Fibroblast of lung (primary cell): Measurements from ENCODE around the gene WDSUB1. TPM values are rescaled to one million over a fixed set of nuclear protein-coding genes. Genes with fewer than 3 reads are reported as not detected.

ENCODE experiments used
- DNase-seq, 2 donors: peaks; one replicate each; pipeline versions ENCODE4 v3.0.0 to v3.0.0-alpha.2; 2010; ENCODE audit warnings: low read depth in 2 of 2
- H2AFZ ChIP-seq: 2 replicates; pipeline ENCODE4 v1.5.1; 2012; ENCODE audit warnings: low read length, control low read depth, inconsistent platforms
- H3K27ac ChIP-seq: 2 replicates; pipeline ENCODE4 v1.5.1; 2011; ENCODE audit warnings: low read length, control low read depth; ENCODE audit not compliant: insufficient read depth
- H3K27me3 ChIP-seq: 2 replicates; pipeline ENCODE4 v1.5.1; 2011; ENCODE audit warnings: mild to moderate bottlenecking, low read length; ENCODE audit not compliant: control insufficient read depth, insufficient read depth
- H3K36me3 ChIP-seq: 2 replicates; pipeline ENCODE4 v1.5.1; 2011; ENCODE audit warnings: low read length; ENCODE audit not compliant: control insufficient read depth, insufficient read depth
- H3K4me1 ChIP-seq: 2 replicates; pipeline ENCODE4 v1.5.1; 2011; ENCODE audit warnings: low read length; ENCODE audit not compliant: control insufficient read depth, insufficient read depth; ENCODE audit errors: extremely low read depth
- H3K4me2 ChIP-seq: 2 replicates; pipeline ENCODE4 v1.5.1; 2011; ENCODE audit warnings: low read length, control low read depth; ENCODE audit not compliant: insufficient read depth; ENCODE audit errors: extremely low read depth
- H3K4me3 ChIP-seq, 4 experiments: fragments of 200-600 bp in 1 of 4; sonication (generic) in 1 of 4; replicated peaks in 1 of 4; 2 replicates each; pipeline ENCODE4 v1.5.1; 2011 to 2016; ENCODE audit warnings: low read length in 4 of 4, low read depth in 3 of 4, mild to moderate bottlenecking in 3 of 4, control low read depth in 2 of 4, inconsistent platforms in 1 of 4, mixed read lengths in 1 of 4; ENCODE audit not compliant: insufficient read depth in 1 of 4; ENCODE audit errors: control extremely low read depth in 1 of 4
- H3K79me2 ChIP-seq: 2 replicates; pipeline ENCODE4 v1.5.1; 2012; ENCODE audit warnings: mild to moderate bottlenecking, low read length, inconsistent platforms; ENCODE audit not compliant: control insufficient read depth, insufficient read depth
- H3K9ac ChIP-seq: 2 replicates; pipeline ENCODE4 v1.5.1; 2011; ENCODE audit warnings: mild to moderate bottlenecking, low read length, control low read depth; ENCODE audit not compliant: insufficient read depth
- H3K9me3 ChIP-seq: 2 replicates; pipeline ENCODE4 v1.5.1; 2012; ENCODE audit warnings: low read depth, low read length; ENCODE audit not compliant: control insufficient read depth, insufficient read depth
- H4K20me1 ChIP-seq: 2 replicates; pipeline ENCODE4 v1.5.1; 2011; ENCODE audit warnings: low read length; ENCODE audit not compliant: control insufficient read depth, insufficient read depth; ENCODE audit errors: extremely low read depth
- CTCF ChIP-seq, 2 donors: IDR thresholded peaks in 1 of 2; conservative IDR thresholded peaks in 1 of 2; 1 replicate in 1 of 2; 2 replicates in 1 of 2; pipeline ENCODE4 v1.5.1; 2011 to 2012; ENCODE audit warnings: low read length in 2 of 2, control low read depth in 1 of 2, inconsistent platforms in 1 of 2, low read depth in 1 of 2, mild to moderate bottlenecking in 1 of 2
- EZH2 ChIP-seq: IDR thresholded peaks from 2 replicates; pipeline ENCODE4 v1.5.1; 2012; ENCODE audit warnings: low read length, control low read depth, mild to moderate bottlenecking; ENCODE audit errors: missing control alignments
- polyA plus RNA-seq, 2 donors: library from polyadenylated mRNA; depleted of rRNA in 1 of 2; stranded (reverse) in 1 of 2; unstranded in 1 of 2; fragments of >200 nt; gene quantifications; 2 replicates each; pipeline ENCODE4 v1.2.1, GENCODE V29; 2011 to 2012; ENCODE audit warnings: missing spikeins in 1 of 2
- total RNA-seq: library from RNA; depleted of rRNA; stranded (reverse); fragments of >200 nt; gene quantifications from 2 replicates; pipeline ENCODE4 v1.2.1, GENCODE V29; 2014

The WDSUB1 gene
- total and polyA plus RNA-seq, 2 donors (not counting 1 experiment from before 2014, with no cell fraction given), result 7.5 to 18.3 TPM

- no peak overlapping the region for H3K4me2 ChIP-seq
- H3K4me1 ChIP-seq, result no peaks in the 10 kb centered on the region
- no peak overlapping the region for H3K4me3 ChIP-seq
- peaks cover 2% of the 10 kb centered on the region for H3K36me3 ChIP-seq
- no peak overlapping the region for H2AFZ ChIP-seq
- no peaks in the 10 kb centered on the region for H3K27me3 ChIP-seq
- H3K27ac ChIP-seq, result no peak overlapping the region
- H3K9me3 ChIP-seq, result no peaks in the 10 kb centered on the region
- no peaks in the 10 kb centered on the region for H4K20me1 ChIP-seq
- no peaks in the 10 kb centered on the region for H3K79me2 ChIP-seq
- H3K9ac ChIP-seq, result no peak overlapping the region
- TF ChIP-seq EZH2 (no peak), CTCF (conservative IDR thresholded peaks at IDR 0.05 in 1 of 2, IDR thresholded peaks at IDR 0.05 in 1 of 2; ENCODE audit: low read depth in 1 of 2, low read length in 2 of 2) (no peak)
- DNase-seq, result peak; percentile 14 to 78
These were observed 30.3 kb downstream of the WDSUB1 start for GRCh38 chr2:159256159-159256558.

GRCh38 chr2:159252905-159253304, 33.6 kb downstream of the WDSUB1 start:
- H3K27me3 ChIP-seq, result no peaks in the 10 kb centered on the region
- H3K79me2 ChIP-seq, result no peaks in the 10 kb centered on the region
- no peaks in the 10 kb centered on the region for H3K9me3 ChIP-seq
- no peak overlapping the region for H3K27ac ChIP-seq
- no peaks in the 10 kb centered on the region for H3K36me3 ChIP-seq
- no peaks in the 10 kb centered on the region for H3K4me1 ChIP-seq
- DNase-seq, result no peak
- no peak overlapping the region for H2AFZ ChIP-seq
- H3K4me2 ChIP-seq, result no peak overlapping the region
- H4K20me1 ChIP-seq, result no peaks in the 10 kb centered on the region
- no peak overlapping the region for H3K4me3 ChIP-seq
- H3K9ac ChIP-seq, result no peak overlapping the region
- TF ChIP-seq CTCF (conservative IDR thresholded peaks at IDR 0.05 in 1 of 2, IDR thresholded peaks at IDR 0.05 in 1 of 2; ENCODE audit: low read depth in 1 of 2, low read length in 2 of 2) (no peak), EZH2 (no peak)

- Histone ChIP-seq H3K27me3 (no peaks in the 10 kb centered on the region), H3K9ac (no peak overlapping the region), H4K20me1 (no peaks in the 10 kb centered on the region), H3K27ac (no peak overlapping the region), H3K36me3 (no peaks in the 10 kb centered on the region), H3K79me2 (no peaks in the 10 kb centered on the region), H3K4me1 (no peaks in the 10 kb centered on the region), H3K9me3 (no peaks in the 10 kb centered on the region), H3K4me2 (no peak overlapping the region), H3K4me3 (no peak overlapping the region), H2AFZ (no peak overlapping the region)
- TF ChIP-seq CTCF (conservative IDR thresholded peaks at IDR 0.05 in 1 of 2, IDR thresholded peaks at IDR 0.05 in 1 of 2; ENCODE audit: low read depth in 1 of 2, low read length in 2 of 2) (no peak), EZH2 (no peak)
- DNase-seq, result no peak
These were observed 35.0 kb downstream of the WDSUB1 start for GRCh38 chr2:159251296-159252173.
